IMR-90 (cell line): ENCODE data around the gene ADAM33. TPM values are rescaled to one million over a fixed set of nuclear protein-coding genes. Genes with fewer than 3 reads are reported as not detected.

Source experiments
- ATAC-seq: fragments of 200-7000 bp; cut with Tn5 transposase; 2 replicates; pipeline ENCODE4 v1.9.1; 2020; ENCODE audit warnings: low read depth, mild to moderate bottlenecking, moderate library complexity
- BruUV-seq: library from RNA; stranded (reverse); fragments of 400-500 nt; replicated peaks from 2 replicates; lab custom pipeline; 2021; lab: Mats Ljungman, UMichigan
- CTCF ChIA-PET: fragments of 300-600 bp; formaldehyde crosslinking; extraction: SDS; loops from one replicate; lab custom pipeline; 2021; ENCODE audit warnings: antibody characterized with exemption; lab: Yijun Ruan, JAX
- POLR2A ChIA-PET: fragments of 300-600 bp; sonication (Branson Sonifier 250); formaldehyde crosslinking; loops from one replicate; lab custom pipeline; 2022; ENCODE audit warnings: antibody characterized with exemption; ENCODE audit not compliant: unreplicated experiment; lab: Charles Lee
- DNase-seq: peaks from one replicate; pipeline ENCODE4 v3.0.0; 2013
- H2AFZ ChIP-seq: replicated peaks from 2 replicates; pipeline ENCODE3; 2013; ENCODE audit warnings: low read length, mild to moderate bottlenecking; ENCODE audit not compliant: poor library complexity
- H2AK5ac ChIP-seq: 2 replicates; pipeline ENCODE4 v1.6.1; 2013; ENCODE audit warnings: low read depth, low read length, inconsistent platforms
- H2AK9ac ChIP-seq: replicated peaks from 2 replicates; pipeline ENCODE3; 2013; ENCODE audit warnings: mild to moderate bottlenecking, low read depth, low read length, moderate library complexity; ENCODE audit not compliant: poor library complexity
- H2BK120ac ChIP-seq: 2 replicates; pipeline ENCODE4 v1.6.1; 2013; ENCODE audit warnings: low read depth, low read length, inconsistent platforms
- H2BK15ac ChIP-seq: 3 replicates; pipeline ENCODE4 v1.6.1; 2013; ENCODE audit warnings: low read depth, low read length, inconsistent platforms
- H2BK20ac ChIP-seq: 2 replicates; pipeline ENCODE4 v1.6.1; 2013; ENCODE audit warnings: low read depth, mild to moderate bottlenecking, inconsistent platforms, low read length, moderate library complexity
- H2BK5ac ChIP-seq: 2 replicates; pipeline ENCODE4 v1.6.1; 2013; ENCODE audit warnings: mild to moderate bottlenecking, low read depth, low read length, inconsistent platforms; ENCODE audit not compliant: poor library complexity, severe bottlenecking
- H3K14ac ChIP-seq: replicated peaks from 2 replicates; pipeline ENCODE4 v1.6.1; 2013; ENCODE audit warnings: low read depth, low read length, inconsistent platforms
- H3K18ac ChIP-seq: 2 replicates; pipeline ENCODE4 v1.6.1; 2013; ENCODE audit warnings: low read depth, low read length, control low read depth
- H3K23ac ChIP-seq: 2 replicates; pipeline ENCODE4 v1.6.1; 2013; ENCODE audit warnings: low read depth, low read length, inconsistent platforms
- H3K27ac ChIP-seq: 2 replicates; pipeline ENCODE4 v1.5.1; 2013; ENCODE audit warnings: mild to moderate bottlenecking, control low read depth, low read length; ENCODE audit not compliant: insufficient read depth
- H3K27me3 ChIP-seq: 2 replicates; pipeline ENCODE4 v1.6.1; 2013; ENCODE audit warnings: low read length; ENCODE audit not compliant: control insufficient read depth, insufficient read depth
- H3K36me3 ChIP-seq: 2 replicates; pipeline ENCODE4 v1.6.1; 2013; ENCODE audit warnings: low read length, mixed read lengths; ENCODE audit not compliant: control insufficient read depth, insufficient read depth
- H3K4ac ChIP-seq: 2 replicates; pipeline ENCODE4 v1.6.1; 2013; ENCODE audit warnings: low read depth, low read length, inconsistent platforms
- H3K4me1 ChIP-seq: 2 replicates; pipeline ENCODE4 v1.6.1; 2013; ENCODE audit warnings: low read length, mixed read lengths; ENCODE audit not compliant: control insufficient read depth, insufficient read depth
- H3K4me2 ChIP-seq: 2 replicates; pipeline ENCODE4 v1.6.1; 2013; ENCODE audit warnings: low read depth, mild to moderate bottlenecking, control low read depth, low read length, moderate library complexity
- H3K4me3 ChIP-seq: 2 replicates; pipeline ENCODE4 v1.5.1; 2013; ENCODE audit warnings: low read depth, mild to moderate bottlenecking, control low read depth, low read length, moderate library complexity; ENCODE audit not compliant: insufficient read depth
- H3K56ac ChIP-seq: 2 replicates; pipeline ENCODE4 v1.6.1; 2013; ENCODE audit warnings: low read length, inconsistent platforms; ENCODE audit not compliant: insufficient read depth; ENCODE audit errors: extremely low read depth
- H3K79me1 ChIP-seq, 2 experiments: 2 replicates each; pipeline ENCODE4 v1.6.1; 2013; ENCODE audit warnings: low read length in 2 of 2, inconsistent platforms in 1 of 2, low read depth in 1 of 2
- H3K9ac ChIP-seq: 2 replicates; pipeline ENCODE4 v1.6.1; 2013; ENCODE audit warnings: low read depth, low read length, control low read depth
- H3K9me1 ChIP-seq: 2 replicates; pipeline ENCODE4 v1.6.1; 2013; ENCODE audit warnings: low read length, inconsistent platforms; ENCODE audit not compliant: insufficient read depth
- H3K9me3 ChIP-seq: 2 replicates; pipeline ENCODE4 v1.6.1; 2013; ENCODE audit warnings: low read length; ENCODE audit not compliant: control insufficient read depth, insufficient read depth
- H4K20me1 ChIP-seq: 2 replicates; pipeline ENCODE4 v1.6.1; 2013; ENCODE audit warnings: low read length, inconsistent platforms; ENCODE audit not compliant: insufficient read depth
- H4K5ac ChIP-seq: 2 replicates; pipeline ENCODE4 v1.6.1; 2013; ENCODE audit warnings: mild to moderate bottlenecking, low read depth, low read length, control low read depth
- H4K8ac ChIP-seq, 2 experiments: 2 replicates each; pipeline ENCODE4 v1.6.1; 2013; ENCODE audit warnings: low read depth in 2 of 2, low read length in 2 of 2, control low read depth in 1 of 2, inconsistent platforms in 1 of 2
- H4K91ac ChIP-seq: 2 replicates; pipeline ENCODE4 v1.6.1; 2013; ENCODE audit warnings: low read depth, low read length, inconsistent platforms; ENCODE audit not compliant: insufficient read depth
- BHLHE40 ChIP-seq: fragments of 150-350 bp; IDR thresholded peaks from 2 replicates; pipeline ENCODE4 v1.6.1; 2016; ENCODE audit warnings: mild to moderate bottlenecking, low read depth, low read length
- CEBPB ChIP-seq: IDR thresholded peaks from 2 replicates; pipeline ENCODE4 v1.6.1; 2012; ENCODE audit warnings: low read depth, low read length, improper control_type of control experiment
- CHD1 ChIP-seq: IDR thresholded peaks from 2 replicates; pipeline ENCODE4 v1.6.1; 2012; ENCODE audit warnings: low read depth, low read length, improper control_type of control experiment
- FOS ChIP-seq: fragments of 150-350 bp; IDR thresholded peaks from 2 replicates; pipeline ENCODE4 v1.6.1; 2016; ENCODE audit warnings: low read depth, low read length
- MAFK ChIP-seq: IDR thresholded peaks from 2 replicates; pipeline ENCODE4 v1.6.1; 2012; ENCODE audit warnings: low read depth, low read length, improper control_type of control experiment
- MAZ ChIP-seq: IDR thresholded peaks from 2 replicates; pipeline ENCODE4 v1.6.1; 2012; ENCODE audit warnings: low read depth, mild to moderate bottlenecking, low read length, improper control_type of control experiment, moderate library complexity, borderline replicate concordance
- MXI1 ChIP-seq: IDR thresholded peaks from 2 replicates; pipeline ENCODE4 v1.6.1; 2012; ENCODE audit warnings: low read depth, mild to moderate bottlenecking, low read length, moderate library complexity, borderline replicate concordance
- NFE2L2 ChIP-seq: fragments of 150-350 bp; IDR thresholded peaks from 2 replicates; pipeline ENCODE4 v1.6.1; 2016; ENCODE audit warnings: low read depth, mild to moderate bottlenecking, low read length
- POLR2A ChIP-seq: IDR thresholded peaks from 2 replicates; pipeline ENCODE4 v1.6.1; 2012; ENCODE audit warnings: mild to moderate bottlenecking, low read depth, low read length
- RAD21 ChIP-seq: IDR thresholded peaks from 2 replicates; pipeline ENCODE4 v1.6.1; 2012; ENCODE audit warnings: low read length, improper control_type of control experiment
- RCOR1 ChIP-seq: IDR thresholded peaks from 2 replicates; pipeline ENCODE4 v1.6.1; 2012; ENCODE audit warnings: mild to moderate bottlenecking, low read length, improper control_type of control experiment; ENCODE audit not compliant: insufficient replicate concordance
- RFX5 ChIP-seq: IDR thresholded peaks from 2 replicates; pipeline ENCODE4 v1.8.0; 2012; ENCODE audit warnings: low read depth, mild to moderate bottlenecking, low read length, moderate library complexity
- SMC3 ChIP-seq: fragments of 150-350 bp; IDR thresholded peaks from 2 replicates; pipeline ENCODE4 v1.6.1; 2016; ENCODE audit warnings: low read depth, mild to moderate bottlenecking, antibody characterized with exemption, low read length, moderate library complexity
- WGBS, 2 experiments: methylation state at CpG; one replicate each; pipeline versions ENCODE4 v1.1.5 to v1.1.7; 2013; ENCODE audit warnings: missing lambda C conversion rate in 2 of 2; ENCODE audit not compliant: insufficient read length in 1 of 2; ENCODE audit errors: extremely low coverage in 2 of 2; 5-methylcytosine and 5-hydroxymethylcytosine counted together
- dilution Hi-C: fragments of 300-500 bp; cut with HindIII; formaldehyde crosslinking; loops from one replicate; pipeline ENCODE4 v1.14.3; 2018; ENCODE audit warnings: low sequenced_read_pairs; ENCODE audit not compliant: unreplicated experiment
- in situ Hi-C: fragments of 300-500 bp; cut with MboI; formaldehyde crosslinking; loops from 3 replicates; pipeline ENCODE4 v1.14.3; 2019; ENCODE audit warnings: low sequenced_read_pairs, inconsistent platforms, mixed read lengths
- intact Hi-C: fragments of 100-400 bp; cut with micrococcal nuclease; formaldehyde crosslinking; loops from 2 replicates; pipeline ENCODE4 v1.10.0; 2022
- polyA plus RNA-seq, 3 experiments: library from polyadenylated mRNA; depleted of rRNA; stranded (reverse); fragments of >200 nt; gene quantifications; 2 replicates each; pipeline ENCODE4 v1.2.3, GENCODE V29; 2012; ENCODE audit warnings: low replicate concordance in 1 of 3
- total RNA-seq: library from RNA; depleted of rRNA; stranded (reverse); fragments of >200 nt; gene quantifications from 2 replicates; pipeline ENCODE4 v1.2.3, GENCODE V29; 2012
- TF ChIP-seq, protein P1 (sequence below): conservative IDR thresholded peaks from 2 replicates; pipeline ENCODE4 v1.5.1; 2012; ENCODE audit warnings: mild to moderate bottlenecking, low read depth, low read length, improper control_type of control experiment
- TF ChIP-seq, protein P2 (sequence below): fragments of 150-350 bp; IDR thresholded peaks from 2 replicates; pipeline ENCODE4 v1.6.1; 2016; ENCODE audit warnings: low read depth, mild to moderate bottlenecking, low read length, moderate library complexity, borderline replicate concordance
- TF ChIP-seq, protein P3 (sequence below): fragments of 150-350 bp; IDR thresholded peaks from 2 replicates; pipeline ENCODE4 v1.6.1; 2017; ENCODE audit warnings: mild to moderate bottlenecking, antibody characterized with exemption, low read length, low read depth

ADAM33 gene
- total and polyA plus RNA-seq, 2 of the 4 experiments (the other 2 are of a cell fraction) = 0.18 to 1.7 TPM

DNA sequence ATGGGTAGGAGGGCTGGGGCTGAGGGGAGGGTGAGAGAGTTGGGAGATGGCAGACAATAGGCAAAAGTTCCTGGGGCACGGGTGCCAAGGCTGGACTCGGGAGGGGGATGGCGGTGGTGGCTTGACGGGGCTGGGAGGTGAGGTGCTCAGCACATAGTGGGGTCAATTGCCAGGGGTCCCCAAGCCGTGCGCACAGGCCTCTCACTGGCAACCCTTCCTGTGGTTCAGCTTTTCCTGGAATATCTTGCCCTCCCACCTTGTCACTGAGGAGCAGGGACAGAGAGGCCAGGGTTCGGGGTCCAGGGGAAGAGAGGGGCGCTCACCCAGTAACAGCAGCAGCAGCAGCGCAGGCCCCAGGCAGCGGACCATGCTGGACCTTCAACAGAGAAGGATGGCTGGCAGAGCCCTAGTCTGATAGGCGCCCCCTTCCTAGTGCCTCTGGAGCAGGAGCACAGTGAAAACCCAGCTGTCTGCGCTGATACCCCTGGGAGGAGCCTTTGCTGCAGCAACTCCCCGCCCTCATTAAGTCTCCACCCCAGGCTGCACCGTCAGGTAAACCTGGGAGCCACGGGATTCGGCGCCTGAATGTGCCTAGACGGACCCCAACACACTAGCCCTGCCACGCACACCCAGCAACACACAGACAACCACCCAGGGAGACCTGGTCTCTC lies 18.6 kb downstream of the ADAM33 start, which contains the start of gene GFRA4:
GFRA4 (minus strand) TSS at position 369 of the 671 bp plus-strand sequence; CDS start at position 369, 0 bp downstream.
- no peak for ATAC-seq
- peaks cover 55% of the 10 kb centered on the region for H3K27me3 ChIP-seq

More for the DNA sequence above, 18.6 kb downstream of the ADAM33 start, which contains the start of gene GFRA4:
- Histone ChIP-seq H2BK20ac (no peak within 1 kb of the TSS), H3K4ac (no peak within 1 kb of the TSS), H4K8ac (no peak within 1 kb of the TSS), H3K27ac (no peak within 1 kb of the TSS), H2BK120ac (no peak within 1 kb of the TSS), H4K20me1 (0 out of 2 replicates have a peak, but pooled peaks cover 3% of the 10 kb centered on the region), H2AK9ac (no peak within 1 kb of the TSS), H3K9me1 (no peaks in the 10 kb centered on the region), H3K4me1 (no peaks in the 10 kb centered on the region), H3K9ac (no peak within 1 kb of the TSS), H3K23ac (no peak within 1 kb of the TSS), H2AFZ (no peak within 1 kb of the TSS), H3K79me1 (no peaks in the 10 kb centered on the region), H3K18ac (no peak within 1 kb of the TSS), H3K36me3 (no peaks in the 10 kb centered on the region), H4K91ac (no peak within 1 kb of the TSS), H3K14ac (no peak within 1 kb of the TSS), H3K56ac (no peak within 1 kb of the TSS), H3K9me3 (no peaks in the 10 kb centered on the region), H3K4me2 (no peak within 1 kb of the TSS), H2BK5ac (no peak within 1 kb of the TSS), H3K4me3 (no peak within 1 kb of the TSS), H2AK5ac (no peak within 1 kb of the TSS), H4K5ac (no peak within 1 kb of the TSS), H2BK15ac (no peak within 1 kb of the TSS)
- DNase-seq = no peak
- WGBS, 2 experiments = 46% methylated on average over 6 of the region's 19 CpGs; no CpG with 5 or more reads in 1 of the 2 experiments
- no peak for TF ChIP-seq POLR2A
- no peak for TF ChIP-seq FOS
- no peak for TF ChIP-seq RFX5
- TF ChIP-seq, protein P1, sequence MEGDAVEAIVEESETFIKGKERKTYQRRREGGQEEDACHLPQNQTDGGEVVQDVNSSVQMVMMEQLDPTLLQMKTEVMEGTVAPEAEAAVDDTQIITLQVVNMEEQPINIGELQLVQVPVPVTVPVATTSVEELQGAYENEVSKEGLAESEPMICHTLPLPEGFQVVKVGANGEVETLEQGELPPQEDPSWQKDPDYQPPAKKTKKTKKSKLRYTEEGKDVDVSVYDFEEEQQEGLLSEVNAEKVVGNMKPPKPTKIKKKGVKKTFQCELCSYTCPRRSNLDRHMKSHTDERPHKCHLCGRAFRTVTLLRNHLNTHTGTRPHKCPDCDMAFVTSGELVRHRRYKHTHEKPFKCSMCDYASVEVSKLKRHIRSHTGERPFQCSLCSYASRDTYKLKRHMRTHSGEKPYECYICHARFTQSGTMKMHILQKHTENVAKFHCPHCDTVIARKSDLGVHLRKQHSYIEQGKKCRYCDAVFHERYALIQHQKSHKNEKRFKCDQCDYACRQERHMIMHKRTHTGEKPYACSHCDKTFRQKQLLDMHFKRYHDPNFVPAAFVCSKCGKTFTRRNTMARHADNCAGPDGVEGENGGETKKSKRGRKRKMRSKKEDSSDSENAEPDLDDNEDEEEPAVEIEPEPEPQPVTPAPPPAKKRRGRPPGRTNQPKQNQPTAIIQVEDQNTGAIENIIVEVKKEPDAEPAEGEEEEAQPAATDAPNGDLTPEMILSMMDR = no peak
- TF ChIP-seq MAFK = no peak
- no peak for TF ChIP-seq RAD21
- TF ChIP-seq, protein P2, sequence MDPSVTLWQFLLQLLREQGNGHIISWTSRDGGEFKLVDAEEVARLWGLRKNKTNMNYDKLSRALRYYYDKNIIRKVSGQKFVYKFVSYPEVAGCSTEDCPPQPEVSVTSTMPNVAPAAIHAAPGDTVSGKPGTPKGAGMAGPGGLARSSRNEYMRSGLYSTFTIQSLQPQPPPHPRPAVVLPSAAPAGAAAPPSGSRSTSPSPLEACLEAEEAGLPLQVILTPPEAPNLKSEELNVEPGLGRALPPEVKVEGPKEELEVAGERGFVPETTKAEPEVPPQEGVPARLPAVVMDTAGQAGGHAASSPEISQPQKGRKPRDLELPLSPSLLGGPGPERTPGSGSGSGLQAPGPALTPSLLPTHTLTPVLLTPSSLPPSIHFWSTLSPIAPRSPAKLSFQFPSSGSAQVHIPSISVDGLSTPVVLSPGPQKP = no peak
- no peak for TF ChIP-seq CEBPB
- no peak for TF ChIP-seq MAZ
- no peak for TF ChIP-seq SMC3
- no peak for TF ChIP-seq CHD1
- TF ChIP-seq NFE2L2 = no peak
- TF ChIP-seq, protein P3, sequence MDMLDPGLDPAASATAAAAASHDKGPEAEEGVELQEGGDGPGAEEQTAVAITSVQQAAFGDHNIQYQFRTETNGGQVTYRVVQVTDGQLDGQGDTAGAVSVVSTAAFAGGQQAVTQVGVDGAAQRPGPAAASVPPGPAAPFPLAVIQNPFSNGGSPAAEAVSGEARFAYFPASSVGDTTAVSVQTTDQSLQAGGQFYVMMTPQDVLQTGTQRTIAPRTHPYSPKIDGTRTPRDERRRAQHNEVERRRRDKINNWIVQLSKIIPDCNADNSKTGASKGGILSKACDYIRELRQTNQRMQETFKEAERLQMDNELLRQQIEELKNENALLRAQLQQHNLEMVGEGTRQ = no peak
- no peak for TF ChIP-seq RCOR1
- no peak for TF ChIP-seq BHLHE40
- no peak for TF ChIP-seq MXI1
- ChIA-PET POLR2A (no interaction called here), CTCF (no interaction called here)
- intact Hi-C loops = no loop called here
- in situ Hi-C loops = no loop called here
- no TSS peak for BruUV-seq
- dilution Hi-C loops = no loop called here
